Right kidney (tissue), 1 donor: ENCODE data around the gene UBAP1L.
"Not testable (repeated sequence)": the region's sequence is repeated elsewhere in the genome, so short reads cannot be mapped to it uniquely, and the experiment has no call there.

Experiments used
- DNase-seq: peaks from one replicate; pipeline ENCODE4 v3.0.0-alpha.2; 2016

UBAP1L gene

DNA sequence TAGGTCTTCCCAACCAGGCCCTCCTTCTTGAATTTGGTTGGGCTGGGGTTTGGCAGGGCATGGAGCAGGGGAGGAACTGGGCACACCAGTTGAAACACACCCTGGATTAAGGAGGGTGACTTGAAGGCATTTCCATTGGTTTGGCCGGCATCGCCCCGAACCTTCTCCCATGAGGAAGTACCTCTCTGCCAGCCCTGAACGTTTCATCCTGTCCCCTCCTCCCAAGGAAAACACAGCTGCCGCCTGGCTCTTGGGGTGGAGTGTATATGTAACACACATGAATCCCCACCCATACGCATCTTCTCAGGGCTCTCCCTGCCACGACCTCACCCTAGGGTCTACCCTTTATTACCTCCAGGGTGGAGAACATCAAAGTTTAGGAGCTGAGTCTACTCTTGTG lies 14.6 kb downstream of the UBAP1L start:
- DNase-seq: no peak

GRCh38 chr15:65099801-65100200 lies 15.2 kb downstream of the UBAP1L start:
- not testable (repeated sequence) for DNase-seq

GRCh38 chr15:65099336-65099735 lies 15.7 kb downstream of the UBAP1L start:
- no peak for DNase-seq

GRCh38 chr15:65097651-65098263 lies 17.2 kb downstream of the UBAP1L start:
- DNase-seq: no peak

GRCh38 chr15:65096481-65097385 lies 18.3 kb downstream of the UBAP1L start:
- no peak for DNase-seq

DNA sequence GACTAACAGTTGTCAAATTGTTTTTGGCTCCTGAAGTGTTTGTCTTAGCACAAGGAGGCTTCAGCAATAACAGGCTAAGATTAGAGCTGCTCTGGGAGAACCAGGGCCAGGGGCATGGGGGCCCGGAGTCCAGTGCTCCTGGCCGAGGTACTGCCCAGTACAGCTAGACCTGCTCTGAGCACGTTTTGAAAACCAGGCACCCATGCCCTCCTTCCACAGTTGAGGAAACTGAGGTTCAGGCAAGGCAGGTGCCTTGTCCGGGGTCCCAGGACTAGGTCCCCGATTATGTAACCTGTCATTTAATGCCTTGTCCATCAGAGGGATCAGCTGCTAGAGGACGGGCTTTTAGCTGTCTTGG lies 19.3 kb downstream of the UBAP1L start:
- no peak for DNase-seq

GRCh38 chr15:65095011-65095746 lies 19.8 kb downstream of the UBAP1L start:
- DNase-seq: no peak

GRCh38 chr15:65094294-65094995 lies 20.6 kb downstream of the UBAP1L start:
- DNase-seq: no peak

- not testable (repeated sequence) for DNase-seq
Measured at GRCh38 chr15:65093793-65094170, 21.2 kb downstream of the UBAP1L start.

DNA sequence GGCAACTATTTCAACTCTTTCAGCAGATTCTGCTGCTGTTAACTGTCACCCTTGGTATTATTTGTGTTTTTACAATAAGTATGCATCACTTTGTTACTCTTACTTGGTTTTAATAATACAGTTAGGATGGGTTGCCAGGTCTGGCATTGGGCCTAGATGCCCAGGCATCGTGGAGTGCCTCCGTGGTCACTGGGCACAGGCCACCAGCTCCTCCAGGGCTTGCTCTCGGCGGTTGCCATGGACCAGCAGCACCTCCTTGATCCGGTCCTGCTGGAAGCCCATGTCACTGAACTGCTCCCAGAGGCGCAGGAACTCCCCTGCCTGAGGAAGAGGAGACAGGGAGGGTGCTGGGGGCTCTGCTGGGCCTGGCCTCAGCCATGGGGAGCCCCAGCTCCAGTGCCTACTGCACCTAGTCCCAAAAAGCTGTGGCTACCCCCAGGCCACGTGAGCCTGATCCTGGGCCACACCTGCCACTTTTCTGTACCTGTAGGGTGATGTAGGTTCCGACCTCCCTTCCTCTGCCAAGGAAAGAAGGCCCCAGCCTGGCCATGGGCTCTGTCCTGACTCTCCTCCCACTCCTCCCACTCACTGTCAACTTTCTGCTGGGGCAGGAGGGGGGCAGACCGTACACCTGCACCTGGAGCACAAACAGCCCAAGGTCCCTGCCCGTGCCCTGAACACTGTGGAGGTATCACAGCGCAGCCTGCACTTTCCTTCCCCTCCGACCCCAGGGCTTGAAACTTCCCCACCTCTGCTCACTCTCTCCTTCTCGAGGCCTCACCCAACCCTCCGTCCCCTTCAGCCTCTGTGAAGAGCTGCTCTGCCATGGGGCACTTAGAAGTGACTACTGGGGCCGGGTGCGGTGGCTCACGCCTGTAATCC lies 21.8 kb downstream of the UBAP1L start:
- DNase-seq: no peak

GRCh38 chr15:65091946-65092770 lies 22.8 kb downstream of the UBAP1L start:
- DNase-seq: no peak

DNA sequence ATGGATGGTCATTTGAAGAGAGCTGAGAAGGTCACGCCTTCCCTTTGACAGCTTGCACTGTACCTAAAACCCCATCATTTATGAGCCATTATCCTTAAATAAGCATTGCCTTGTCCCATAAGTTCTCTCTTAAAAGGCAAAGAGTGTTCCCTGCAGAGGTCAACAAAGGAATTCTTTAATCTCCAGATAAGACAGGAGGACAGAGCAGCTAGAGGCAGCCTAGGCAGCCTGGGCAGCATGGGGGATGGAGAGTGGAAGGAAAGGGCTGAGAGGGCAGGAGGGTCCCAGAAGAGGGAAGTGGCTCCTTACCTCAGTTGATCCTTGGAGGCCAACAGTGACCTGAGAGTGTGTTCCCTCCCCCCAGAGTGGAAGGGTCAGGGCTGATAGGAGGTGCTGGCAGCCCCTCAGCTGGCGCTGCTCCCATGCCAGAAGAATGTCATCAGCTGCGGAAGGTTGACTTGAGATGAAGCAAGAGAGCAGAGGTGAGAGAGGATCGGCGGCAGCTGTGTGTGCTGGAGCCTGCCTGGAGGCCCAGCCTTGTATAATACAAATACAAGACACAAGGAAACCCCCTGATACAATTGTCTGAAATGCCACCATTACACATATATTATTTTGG lies 25.7 kb downstream of the UBAP1L start:
- DNase-seq: no peak

DNA sequence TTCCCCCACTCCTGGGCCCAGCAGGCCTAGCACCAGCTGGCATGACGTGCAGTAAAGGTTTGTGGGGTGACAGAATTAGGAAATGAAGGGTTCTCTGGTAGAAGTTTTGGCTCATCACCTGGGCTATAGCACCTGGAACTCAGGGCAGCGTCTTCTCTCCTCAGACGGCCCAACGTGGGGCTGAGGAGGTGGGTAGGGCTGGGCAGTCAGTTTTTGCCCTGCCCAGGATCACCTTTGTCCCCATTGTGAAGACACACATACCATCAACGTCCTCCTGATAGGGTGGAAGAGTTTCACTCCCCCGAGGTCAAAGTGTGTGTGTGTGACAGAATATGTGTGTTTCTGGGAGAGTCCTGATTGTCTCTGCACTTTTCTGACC lies 26.4 kb downstream of the UBAP1L start:
- DNase-seq: no peak

DNA sequence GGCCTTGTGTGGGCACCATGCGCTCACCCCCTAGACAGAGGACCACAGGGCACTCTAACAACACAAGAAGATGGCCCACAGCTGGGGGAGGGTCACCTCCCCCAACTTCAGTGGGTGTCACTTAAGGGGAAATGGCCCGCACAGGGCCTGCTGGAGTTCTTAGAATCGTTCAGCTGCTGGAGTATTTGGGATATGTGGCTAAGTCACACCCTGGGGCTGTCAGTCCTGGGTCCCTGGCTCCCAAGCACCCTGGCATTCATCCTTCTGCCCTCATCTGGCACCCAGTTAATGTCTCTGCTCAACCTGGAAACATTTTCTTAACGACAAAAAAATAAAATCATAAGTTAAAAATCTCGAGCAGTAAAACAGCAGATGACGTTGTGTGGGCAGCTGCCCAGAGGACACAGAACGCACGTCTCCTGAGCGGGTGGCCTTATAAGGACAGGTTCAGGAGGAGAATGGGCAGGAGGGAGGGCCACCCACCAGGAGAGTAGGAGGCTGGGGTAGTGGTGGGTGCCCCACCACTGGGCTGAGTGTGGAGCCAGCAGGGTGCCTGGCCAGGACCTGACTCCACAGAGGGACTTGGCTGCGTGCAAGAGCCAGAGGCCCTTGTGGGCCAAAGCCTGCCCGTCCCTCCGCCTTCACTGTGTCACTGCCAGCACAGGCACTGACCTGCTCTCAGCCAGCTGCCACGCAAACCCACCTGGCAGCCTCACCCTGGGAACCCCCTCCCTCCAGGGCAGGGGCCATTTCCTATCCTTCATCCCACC lies 26.9 kb downstream of the UBAP1L start:
- no peak for DNase-seq

DNA sequence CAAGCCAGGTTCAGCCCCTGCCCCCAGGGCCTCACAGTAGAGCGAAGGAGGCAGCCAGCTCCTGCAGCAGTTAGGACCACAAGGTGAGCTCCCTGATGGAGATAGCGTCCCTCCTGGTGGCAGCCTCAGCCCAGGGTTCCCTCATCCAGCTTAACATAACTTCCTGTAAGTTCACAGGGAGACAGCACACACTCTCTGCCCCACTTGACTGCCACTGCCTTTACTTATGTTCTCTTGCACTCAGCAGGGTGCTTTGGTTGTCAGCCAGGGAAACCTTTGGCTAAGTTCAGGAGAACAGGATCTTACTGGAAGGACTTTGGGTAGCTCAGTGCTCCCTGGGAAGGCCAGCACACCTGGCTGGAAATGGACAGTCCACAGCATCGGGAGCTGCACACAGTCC lies 27.6 kb downstream of the UBAP1L start:
- DNase-seq: no peak

GRCh38 chr15:65086680-65087111 lies 28.3 kb downstream of the UBAP1L start:
- DNase-seq: no peak

- no peak for DNase-seq
Measured at GRCh38 chr15:65085990-65086679, 28.9 kb downstream of the UBAP1L start.

DNA sequence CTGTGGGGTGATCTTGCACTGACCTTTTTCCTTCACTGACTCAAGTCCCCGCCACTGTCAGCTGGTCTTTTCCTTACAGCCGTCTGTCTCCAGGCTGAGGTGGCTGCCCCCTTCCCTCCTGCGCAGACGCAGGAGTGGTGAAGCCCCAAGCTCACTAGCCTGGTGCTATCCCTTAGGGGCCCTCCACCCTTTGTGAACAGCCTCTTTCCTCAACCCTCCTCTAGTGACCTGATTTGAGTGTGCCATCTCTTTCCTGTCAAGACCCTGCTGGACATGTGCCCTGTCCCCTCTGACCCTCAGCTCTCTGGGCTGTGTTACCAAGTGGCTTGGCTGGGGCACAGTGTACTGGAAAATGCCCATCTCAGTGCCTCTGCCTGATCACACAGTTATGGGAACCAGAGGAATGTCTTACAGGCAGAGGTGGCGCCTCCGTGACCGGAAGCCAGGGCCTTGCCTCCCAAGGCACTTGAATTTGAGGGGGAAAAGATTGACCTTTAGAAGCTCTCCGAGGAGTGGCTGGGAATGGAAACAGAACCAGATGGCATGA lies 29.7 kb downstream of the UBAP1L start:
- DNase-seq: no peak
